Left lung (tissue), 10 donors: ENCODE measurements around the gene MYO7A. TPM values are rescaled to one million over a fixed set of nuclear protein-coding genes. Genes with fewer than 3 reads are reported as not detected.
A peak's percentile ranks its signal among the peaks of the same experiment; 100 is the strongest.

Source experiments
- ATAC-seq: fragments of 200-7000 bp; cut with Tn5 transposase; one replicate; pipeline ENCODE4 v1.9.1; 2020; ENCODE audit warnings: moderate library complexity
- DNase-seq, 4 donors: peaks; one replicate each; pipeline ENCODE4 v3.0.0-alpha.2; 2013 to 2020
- H3K27ac ChIP-seq, 2 donors: fragments of 200-600 bp; sonication (generic) in 1 of 2; one replicate each; pipeline versions ENCODE4 v1.5.0 to v1.8.0; 2020 to 2021
- H3K27me3 ChIP-seq, 2 donors: fragments of 200-600 bp; sonication (generic) in 1 of 2; one replicate each; pipeline versions ENCODE4 v1.5.0 to v1.8.0; 2020 to 2021
- H3K36me3 ChIP-seq, 2 donors: fragments of 200-600 bp; sonication (generic) in 1 of 2; one replicate each; pipeline versions ENCODE4 v1.5.0 to v1.8.0; 2020 to 2021
- H3K4me1 ChIP-seq, 2 donors: fragments of 200-600 bp; one replicate each; pipeline ENCODE4 v1.8.0; 2021
- H3K4me3 ChIP-seq, 2 donors: fragments of 200-600 bp; sonication (generic) in 1 of 2; one replicate each; pipeline versions ENCODE4 v1.5.0 to v1.8.0; 2020 to 2021; ENCODE audit warnings: mild to moderate bottlenecking in 1 of 2
- H3K9me3 ChIP-seq, 2 donors: fragments of 200-600 bp; sonication (generic) in 1 of 2; one replicate each; pipeline versions ENCODE4 v1.5.0 to v1.8.0; 2020 to 2021
- intact Hi-C, 2 donors: fragments of 100-400 bp; cut with DNase I; formaldehyde crosslinking; loops; one replicate each; pipeline versions ENCODE4 v1.11.2 to v1.14.2; 2022
- polyA plus RNA-seq, 6 donors: library from polyadenylated mRNA; unstranded; fragments of 120-200 nt; gene quantifications; one replicate each; pipeline ENCODE4 v1.2.1, GENCODE V29; 2013; ENCODE audit not compliant: insufficient read length in 6 of 6
- total RNA-seq, 2 donors: library from RNA; stranded (reverse); fragmentation: NEBNext Ultra II Directional; extraction: Animal tissue kit (Norgen Biotek cat#: 25700); gene quantifications; one replicate each; pipeline ENCODE4 v1.2.1, GENCODE V29; 2021
- TF ChIP-seq, protein P1 (sequence below), 2 donors: fragments of 200-600 bp; sonication (generic) in 1 of 2; IDR thresholded peaks; one replicate each; pipeline versions ENCODE4 v1.5.0 to v1.8.0; 2021; ENCODE audit warnings: antibody characterized with exemption in 2 of 2
- donor health status: DM: no; HTN: yes; CAD: no.
- donor health status: DM: no; HTN: no; CAD: no.

The MYO7A gene
- total and polyA plus RNA-seq, 8 donors: 4.8 to 13.5 (median 5.8) TPM

GRCh38 chr11:77193911-77194830 lies 66.1 kb downstream of the MYO7A start:
- intact Hi-C loops: no loop called here
- ATAC-seq (no peak), DNase-seq (no peak)
- H3K27me3 ChIP-seq: peaks cover 0 to 5% of the 10 kb centered on the region in 2 donors
- no peak overlapping the region for H3K27ac ChIP-seq
- H3K36me3 ChIP-seq: peaks cover 0 to 3% of the 10 kb centered on the region in 2 donors
- no peak overlapping the region for H3K4me3 ChIP-seq
- TF ChIP-seq, protein P1, sequence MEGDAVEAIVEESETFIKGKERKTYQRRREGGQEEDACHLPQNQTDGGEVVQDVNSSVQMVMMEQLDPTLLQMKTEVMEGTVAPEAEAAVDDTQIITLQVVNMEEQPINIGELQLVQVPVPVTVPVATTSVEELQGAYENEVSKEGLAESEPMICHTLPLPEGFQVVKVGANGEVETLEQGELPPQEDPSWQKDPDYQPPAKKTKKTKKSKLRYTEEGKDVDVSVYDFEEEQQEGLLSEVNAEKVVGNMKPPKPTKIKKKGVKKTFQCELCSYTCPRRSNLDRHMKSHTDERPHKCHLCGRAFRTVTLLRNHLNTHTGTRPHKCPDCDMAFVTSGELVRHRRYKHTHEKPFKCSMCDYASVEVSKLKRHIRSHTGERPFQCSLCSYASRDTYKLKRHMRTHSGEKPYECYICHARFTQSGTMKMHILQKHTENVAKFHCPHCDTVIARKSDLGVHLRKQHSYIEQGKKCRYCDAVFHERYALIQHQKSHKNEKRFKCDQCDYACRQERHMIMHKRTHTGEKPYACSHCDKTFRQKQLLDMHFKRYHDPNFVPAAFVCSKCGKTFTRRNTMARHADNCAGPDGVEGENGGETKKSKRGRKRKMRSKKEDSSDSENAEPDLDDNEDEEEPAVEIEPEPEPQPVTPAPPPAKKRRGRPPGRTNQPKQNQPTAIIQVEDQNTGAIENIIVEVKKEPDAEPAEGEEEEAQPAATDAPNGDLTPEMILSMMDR (IDR thresholded peaks at IDR 0.05): no peak
- H3K4me1 ChIP-seq: no peaks in the 10 kb centered on the region
- no peaks in the 10 kb centered on the region for H3K9me3 ChIP-seq

DNA sequence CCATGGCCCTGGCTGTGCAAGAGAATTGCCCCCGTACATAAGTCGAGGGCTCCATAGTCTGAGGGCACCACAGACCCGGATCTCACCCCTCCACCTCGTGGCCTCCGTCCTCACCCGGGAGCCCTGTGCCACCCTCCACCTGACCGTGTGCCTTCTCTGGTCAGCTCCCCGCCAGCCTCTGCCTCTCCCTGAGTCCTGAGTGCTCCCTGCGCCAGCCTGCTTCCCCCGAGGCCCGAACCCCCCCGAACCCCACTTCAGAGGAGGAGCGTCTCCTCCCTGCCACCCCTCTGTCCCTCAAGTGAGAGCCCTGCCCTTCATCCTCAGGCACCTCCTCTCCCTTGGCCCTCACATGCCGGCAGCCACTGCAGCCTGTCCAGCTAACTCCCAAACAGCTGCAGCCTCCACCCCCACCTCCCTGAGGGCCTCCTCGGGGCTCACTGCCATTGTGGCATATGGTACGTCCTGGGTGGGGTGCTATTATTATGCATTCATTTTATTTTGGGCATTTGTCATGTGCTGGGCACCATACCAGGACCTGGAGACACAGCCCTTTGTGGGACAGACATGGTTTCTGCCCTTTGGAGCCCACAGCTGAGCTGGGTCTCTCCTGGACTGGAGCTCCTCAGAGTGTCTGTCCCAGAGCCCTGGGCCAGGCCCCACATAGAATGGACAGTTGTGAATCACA lies 67.2 kb downstream of the MYO7A start:
- Histone ChIP-seq H3K27ac (no peak overlapping the region), H3K27me3 (peaks cover 0 to 5% of the 10 kb centered on the region in 2 donors), H3K4me3 (no peak overlapping the region), H3K36me3 (no peaks in the 10 kb centered on the region), H3K9me3 (no peaks in the 10 kb centered on the region), H3K4me1 (no peaks in the 10 kb centered on the region)
- DNase-seq: peak in 1 of 4 donors; percentile 6
- intact Hi-C loops: loop anchor here in 1 of 2 donors (5.0 kb wide), 1 partner anchor 347 kb away; no protein-coding TSS in a partner anchor
- TF ChIP-seq, protein P1 (IDR thresholded peaks at IDR 0.05): no peak
- no peak for ATAC-seq

GRCh38 chr11:77196961-77197360 lies 68.9 kb downstream of the MYO7A start:
- no peak overlapping the region for H3K27ac ChIP-seq
- H3K4me3 ChIP-seq: no peak overlapping the region
- no peaks in the 10 kb centered on the region for H3K36me3 ChIP-seq
- ATAC-seq: no peak
- no peaks in the 10 kb centered on the region for H3K9me3 ChIP-seq
- peak in 1 of 4 donors; percentile 19 for DNase-seq
- TF ChIP-seq, protein P1 (IDR thresholded peaks at IDR 0.05): no peak
- H3K4me1 ChIP-seq: no peaks in the 10 kb centered on the region
- H3K27me3 ChIP-seq: peaks cover 0 to 2% of the 10 kb centered on the region in 2 donors
- intact Hi-C loops: loop anchor here in 1 of 2 donors (5.0 kb wide), 1 partner anchor 345 kb away; no protein-coding TSS in a partner anchor

DNA sequence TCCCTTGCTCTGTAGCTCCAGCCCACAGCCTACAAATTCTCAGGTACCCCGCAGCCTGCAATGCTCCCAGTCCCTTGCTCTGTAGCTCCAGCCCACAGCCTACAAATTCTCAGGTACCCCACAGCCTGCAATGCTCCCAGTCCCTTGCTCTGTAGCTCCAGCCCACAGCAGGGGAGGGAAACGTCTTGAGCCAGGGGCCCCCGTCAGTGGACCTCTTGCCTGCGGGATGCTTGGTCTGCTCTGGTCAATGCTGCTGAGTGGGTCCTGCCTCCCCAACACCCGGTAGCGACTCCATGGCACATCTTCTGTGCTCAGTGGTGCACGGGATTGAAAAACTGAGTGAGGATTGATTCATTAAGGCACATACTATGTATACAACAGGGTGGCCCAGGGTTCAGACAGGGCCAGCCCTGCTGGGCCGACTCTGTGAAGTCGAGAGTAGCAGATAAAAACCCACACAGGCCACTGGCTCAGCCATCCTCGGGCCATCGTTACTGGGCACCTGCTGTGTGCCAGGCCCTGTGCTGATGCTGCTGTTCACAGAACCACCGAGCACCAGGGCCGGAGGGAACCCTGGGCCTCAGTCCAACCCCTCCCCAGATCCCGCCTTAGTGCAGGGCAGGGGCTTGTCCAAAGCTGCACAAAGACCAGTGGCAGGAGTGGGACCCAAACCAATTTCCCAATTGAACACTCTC lies 69.7 kb downstream of the MYO7A start:
- H3K27ac ChIP-seq: no peak overlapping the region
- DNase-seq (peak in 1 of 4 donors; percentile 28), ATAC-seq (no peak)
- no peaks in the 10 kb centered on the region for H3K27me3 ChIP-seq
- no peaks in the 10 kb centered on the region for H3K36me3 ChIP-seq
- no peaks in the 10 kb centered on the region for H3K9me3 ChIP-seq
- H3K4me1 ChIP-seq: no peaks in the 10 kb centered on the region
- TF ChIP-seq, protein P1 (IDR thresholded peaks at IDR 0.05): no peak
- intact Hi-C loops: loop anchor here in 1 of 2 donors (5.0 kb wide), 1 partner anchor 345 kb away; no protein-coding TSS in a partner anchor
- no peak overlapping the region for H3K4me3 ChIP-seq
